IPS-NIHi11 (cell line): ENCODE measurements around the gene PARVG.

Source experiments
- DNase-seq: peaks from one replicate; pipeline ENCODE4 v3.0.0; 2012; ENCODE audit warnings: mixed read lengths, low spot score

Gene PARVG

DNA sequence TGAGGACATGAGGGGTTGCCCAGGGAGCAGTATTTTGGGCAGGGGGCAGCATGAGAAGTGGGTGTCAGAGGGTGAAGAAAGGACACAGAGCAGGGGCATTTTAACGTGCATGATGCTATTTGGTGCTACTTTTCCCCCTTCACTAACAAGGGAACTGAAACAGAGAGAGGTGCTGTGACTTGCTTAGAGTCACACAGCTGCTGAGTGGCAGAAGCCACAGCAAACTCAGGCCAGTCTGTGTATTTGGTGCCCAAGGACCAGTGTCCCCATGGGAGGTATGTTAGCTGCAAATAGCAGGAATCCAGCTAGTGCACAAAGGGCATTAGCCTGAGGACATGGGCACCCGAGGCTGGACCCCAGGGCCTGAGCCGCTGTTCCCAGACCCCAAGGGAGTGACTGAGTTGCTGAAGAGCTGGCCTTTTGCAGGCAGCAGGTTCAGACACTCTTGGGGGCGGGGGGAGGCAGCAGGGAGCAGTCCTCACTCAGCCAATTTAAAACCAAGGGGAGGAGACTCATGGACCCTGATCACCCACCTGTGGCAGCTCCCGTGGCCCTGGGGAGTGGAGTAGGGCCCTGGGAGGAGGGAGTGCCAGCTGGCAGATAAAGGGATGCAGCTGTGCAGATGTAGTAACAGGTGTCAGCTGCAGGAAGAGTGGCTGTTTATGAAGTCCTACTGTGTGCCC is 14.6 kb downstream of the PARVG start:
- DNase-seq: no peak

DNA sequence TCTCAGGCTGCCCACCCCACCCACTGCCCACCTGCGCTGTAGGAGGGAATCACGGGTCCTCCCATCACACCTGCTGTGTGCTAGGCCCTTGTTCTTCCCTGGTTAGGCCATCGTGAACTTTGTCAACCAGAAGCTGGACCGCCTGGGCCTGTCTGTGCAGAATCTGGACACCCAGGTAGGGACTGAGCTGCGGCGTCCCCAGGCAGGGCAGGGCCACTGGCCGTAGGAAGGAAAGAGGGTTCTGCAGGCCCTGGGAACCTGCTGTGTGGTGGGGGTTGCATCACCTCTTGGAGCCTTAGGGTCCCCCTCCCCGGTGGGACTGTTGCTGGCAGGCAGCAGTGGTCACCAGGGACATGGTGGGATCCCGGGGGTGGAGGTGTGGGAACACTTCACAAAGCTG is 15.5 kb downstream of the PARVG start:
- DNase-seq: no peak

DNA sequence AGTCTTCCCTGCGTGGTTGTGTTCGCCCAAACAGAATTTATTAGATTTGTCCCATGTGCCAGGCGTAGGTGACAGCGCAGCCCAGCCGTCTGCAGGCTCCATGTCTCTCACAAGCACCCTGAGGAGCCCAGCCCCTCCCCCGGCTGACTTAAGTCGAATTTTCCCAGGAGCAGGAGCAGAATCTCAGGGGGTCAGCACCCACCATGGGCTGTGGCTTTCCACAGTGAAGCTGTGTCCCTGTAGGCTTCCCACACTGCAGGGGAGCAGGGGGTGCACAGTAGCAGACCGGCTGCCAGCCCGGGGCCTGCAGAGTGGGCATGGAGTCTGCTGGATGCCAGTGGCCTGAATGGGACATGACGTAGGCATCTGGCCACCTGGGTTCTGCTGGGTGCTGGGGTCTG is 16.0 kb downstream of the PARVG start:
- DNase-seq: no peak

DNA sequence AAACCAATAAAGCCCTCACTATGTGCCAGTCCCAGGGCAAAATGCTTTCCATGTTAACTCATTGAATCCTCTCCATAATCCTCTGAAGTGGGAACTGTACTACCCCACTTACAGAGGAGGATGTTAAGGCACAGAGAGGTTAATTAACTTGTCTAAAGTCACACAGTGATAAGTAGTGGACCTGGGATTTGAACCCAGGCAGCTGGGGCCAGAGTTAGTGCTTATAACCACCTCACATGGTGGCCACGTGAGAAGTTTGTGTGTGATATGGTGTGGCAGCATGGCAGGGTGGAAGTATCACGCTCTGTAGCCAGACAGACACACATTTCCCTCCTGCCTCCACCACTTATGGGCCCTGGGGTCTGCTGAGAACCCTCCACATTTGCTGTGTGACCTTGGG is 16.5 kb downstream of the PARVG start:
- DNase-seq: no peak

DNA sequence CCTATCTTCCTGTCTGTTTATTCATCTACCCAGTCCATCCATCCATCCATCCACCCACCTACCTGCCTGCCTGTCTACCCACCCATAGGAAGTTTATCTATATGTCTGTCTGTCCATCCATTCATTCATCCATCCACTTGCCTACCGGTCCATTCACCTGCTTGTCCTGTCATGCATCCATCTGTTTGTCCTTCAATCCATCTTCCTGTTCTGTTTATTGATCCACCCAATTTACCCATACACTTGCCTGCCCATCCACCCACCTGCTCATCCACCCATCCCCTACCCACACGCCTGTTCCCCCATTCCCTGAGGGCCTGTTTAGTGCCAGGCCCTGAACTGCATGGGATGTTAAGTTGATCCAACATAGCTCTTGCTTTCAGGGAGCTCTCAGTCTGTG is 18.4 kb downstream of the PARVG start:
- DNase-seq: no peak

DNA sequence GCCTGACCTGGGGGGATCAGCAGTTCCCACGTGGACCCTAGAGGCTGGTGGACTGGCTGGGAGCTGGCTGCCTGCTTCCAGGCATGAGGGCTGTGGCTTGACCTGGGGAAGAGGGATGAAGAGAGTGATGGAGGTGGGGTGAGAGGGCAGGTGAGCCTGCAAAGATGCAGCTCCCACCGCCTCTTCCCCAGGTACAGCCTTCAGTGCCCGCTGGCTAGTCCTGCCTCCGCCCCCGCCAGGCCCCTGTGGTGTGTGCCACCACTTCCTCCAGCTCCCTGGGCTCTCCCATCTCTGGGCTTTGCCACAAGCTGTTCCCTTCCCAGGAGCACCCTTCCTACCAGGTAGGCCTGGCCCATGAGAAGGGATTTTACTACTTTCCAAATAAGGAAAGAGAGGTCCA is 19.1 kb downstream of the PARVG start:
- no peak for DNase-seq

DNA sequence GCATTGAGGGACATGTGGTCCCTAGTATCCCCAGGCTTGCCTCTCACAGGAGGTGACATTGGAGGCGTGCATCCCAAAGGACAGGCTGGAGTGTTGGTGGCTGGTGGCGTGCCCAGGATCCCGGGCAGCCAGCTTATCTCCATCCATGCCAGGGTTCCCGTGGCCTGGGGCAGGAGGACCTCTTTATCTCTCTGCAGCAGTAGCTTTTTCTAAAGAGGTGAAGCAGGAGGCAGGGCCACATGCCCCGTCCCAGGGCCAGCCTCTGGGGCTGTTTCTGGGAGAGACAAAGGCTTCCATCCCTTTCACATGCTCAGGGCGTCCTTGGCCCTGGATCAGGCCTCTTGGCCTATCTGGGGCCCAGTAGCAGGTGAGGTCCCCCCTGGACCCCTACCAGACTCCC is 19.7 kb downstream of the PARVG start:
- DNase-seq: no peak

DNA sequence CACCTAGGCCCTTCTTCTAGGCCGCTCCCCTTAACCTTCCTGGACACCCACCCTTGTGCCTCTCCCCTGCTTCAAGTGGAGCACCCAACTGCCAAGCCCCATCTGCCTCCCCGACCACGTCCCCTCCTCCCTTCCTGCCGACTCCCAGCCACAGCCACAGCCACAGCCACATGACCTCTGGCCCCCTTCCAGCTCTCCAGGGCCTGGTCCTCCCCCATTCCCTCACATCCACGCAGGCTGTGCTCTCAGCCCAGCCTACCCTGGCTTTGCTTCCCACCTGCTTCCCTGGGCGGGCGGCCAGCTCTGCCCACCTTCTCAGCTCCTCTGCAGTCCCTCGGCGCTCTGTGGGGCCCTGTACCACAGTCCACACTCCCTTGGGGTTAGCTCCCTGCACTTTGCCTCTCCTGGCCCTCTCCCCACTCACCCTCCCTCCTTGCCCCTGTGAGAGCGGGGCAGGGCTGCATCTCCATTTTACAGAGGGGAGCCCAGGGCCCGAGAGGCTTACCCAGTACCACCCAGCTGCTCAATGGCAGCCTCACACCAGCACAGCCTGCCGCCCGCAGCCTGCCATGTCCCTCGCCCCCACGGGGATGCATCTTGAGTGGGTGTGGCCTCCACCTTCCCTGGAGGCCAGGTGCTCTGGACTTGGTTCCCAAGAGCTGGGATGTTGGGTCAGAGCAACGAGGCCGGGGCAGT is 20.3 kb downstream of the PARVG start:
- no peak for DNase-seq

DNA sequence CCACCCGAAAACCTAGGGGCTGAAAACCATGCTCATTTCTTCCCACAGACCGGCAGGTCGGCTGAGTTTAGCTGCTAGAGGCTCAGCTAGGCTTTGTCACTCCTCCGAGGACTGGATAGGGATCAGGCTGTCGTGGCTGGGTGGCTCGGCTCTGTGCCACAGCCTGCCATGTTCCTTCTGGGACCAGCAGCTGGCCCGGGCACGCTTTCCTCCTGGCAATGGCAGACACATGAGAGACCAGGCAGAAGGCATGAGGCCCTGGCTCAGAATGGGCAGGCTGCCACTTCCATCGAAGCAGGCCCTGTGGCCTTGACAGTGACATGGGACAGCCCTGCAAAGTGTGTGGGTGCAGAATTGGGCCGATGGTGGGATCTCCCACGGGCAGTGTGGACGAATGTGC is 20.9 kb downstream of the PARVG start:
- DNase-seq: no peak

DNA sequence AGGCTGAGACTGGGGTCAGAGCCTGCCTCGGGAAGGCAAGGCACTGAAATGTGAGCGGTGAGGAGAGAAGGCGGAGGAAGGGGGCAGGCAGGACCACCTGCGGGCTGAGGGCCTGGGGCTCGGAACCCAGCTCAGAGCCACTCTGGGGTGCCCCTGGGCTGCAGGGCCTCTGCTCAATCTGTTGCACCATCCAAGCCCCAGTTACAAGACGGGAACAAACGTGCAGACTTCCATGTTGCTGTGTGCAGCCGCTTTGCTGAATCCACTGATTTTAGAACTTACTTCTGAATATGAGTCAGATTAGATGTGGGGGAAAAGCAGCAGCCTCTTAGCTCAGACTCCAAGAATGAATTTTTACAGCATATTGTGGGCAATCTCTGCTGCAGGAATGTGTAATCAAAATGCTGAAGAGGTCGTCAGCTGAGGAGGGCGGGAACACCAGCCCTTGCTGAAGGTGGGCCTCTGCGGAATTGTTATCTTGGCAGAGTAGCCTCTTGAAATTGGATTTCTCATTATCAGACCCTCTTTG is 21.6 kb downstream of the PARVG start:
- no peak for DNase-seq

DNA sequence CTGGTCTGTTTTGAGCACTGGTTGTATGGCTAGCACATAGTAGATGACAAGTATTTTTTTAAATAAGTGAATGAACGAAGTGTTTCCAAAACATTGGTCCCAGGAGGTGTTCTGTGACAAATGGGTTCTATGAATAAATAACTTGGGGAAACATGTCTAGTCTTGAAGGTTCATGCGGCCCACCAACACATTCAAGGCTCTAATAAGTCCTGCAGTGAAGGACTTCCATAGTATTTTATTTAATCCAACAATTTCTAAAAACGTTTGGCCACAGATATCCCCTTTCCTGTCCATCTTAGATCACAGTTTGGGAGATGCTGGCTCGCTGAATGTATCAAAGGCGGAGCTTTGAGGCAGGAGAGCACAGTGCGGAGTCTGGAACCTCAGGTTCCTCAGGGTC is 22.5 kb downstream of the PARVG start:
- no peak for DNase-seq

DNA sequence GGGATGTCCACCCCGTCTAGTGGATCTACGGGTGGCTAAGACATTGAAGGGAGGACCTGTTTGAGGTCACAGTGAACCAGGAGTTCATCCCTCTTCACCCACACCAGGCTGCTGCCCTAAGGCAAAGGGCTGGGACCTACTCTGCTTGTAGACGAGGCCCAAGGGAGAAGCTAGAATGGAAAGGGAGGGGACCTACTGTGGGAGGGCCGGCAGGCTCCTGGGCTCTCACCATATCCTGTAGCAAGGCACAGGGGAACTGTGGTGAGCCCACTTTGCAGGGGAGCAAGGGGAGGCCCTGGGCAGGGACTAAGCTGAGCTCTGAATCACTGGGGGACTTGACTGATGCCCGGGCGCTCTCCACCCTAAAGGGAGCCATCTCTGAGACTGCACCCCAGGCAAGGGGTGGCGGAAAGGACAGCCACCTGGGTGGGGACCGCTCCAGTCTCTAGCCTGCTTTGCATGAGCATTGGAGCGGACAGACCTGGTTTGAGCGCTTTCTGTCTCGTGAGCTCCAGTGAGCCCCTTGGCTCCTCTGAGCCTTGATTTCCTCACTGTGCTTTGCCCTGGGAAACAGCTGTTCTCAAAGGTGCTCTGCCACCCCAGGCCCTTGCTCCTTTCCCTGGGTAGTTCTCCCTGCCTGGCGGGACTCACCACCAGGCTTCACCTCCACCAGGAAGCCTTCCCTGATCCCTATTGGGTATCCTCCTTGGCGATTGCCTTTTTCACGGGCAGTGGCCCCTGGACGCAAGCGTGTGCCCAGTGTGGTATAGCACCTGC is 24.2 kb downstream of the PARVG start:
- DNase-seq: no peak

DNA sequence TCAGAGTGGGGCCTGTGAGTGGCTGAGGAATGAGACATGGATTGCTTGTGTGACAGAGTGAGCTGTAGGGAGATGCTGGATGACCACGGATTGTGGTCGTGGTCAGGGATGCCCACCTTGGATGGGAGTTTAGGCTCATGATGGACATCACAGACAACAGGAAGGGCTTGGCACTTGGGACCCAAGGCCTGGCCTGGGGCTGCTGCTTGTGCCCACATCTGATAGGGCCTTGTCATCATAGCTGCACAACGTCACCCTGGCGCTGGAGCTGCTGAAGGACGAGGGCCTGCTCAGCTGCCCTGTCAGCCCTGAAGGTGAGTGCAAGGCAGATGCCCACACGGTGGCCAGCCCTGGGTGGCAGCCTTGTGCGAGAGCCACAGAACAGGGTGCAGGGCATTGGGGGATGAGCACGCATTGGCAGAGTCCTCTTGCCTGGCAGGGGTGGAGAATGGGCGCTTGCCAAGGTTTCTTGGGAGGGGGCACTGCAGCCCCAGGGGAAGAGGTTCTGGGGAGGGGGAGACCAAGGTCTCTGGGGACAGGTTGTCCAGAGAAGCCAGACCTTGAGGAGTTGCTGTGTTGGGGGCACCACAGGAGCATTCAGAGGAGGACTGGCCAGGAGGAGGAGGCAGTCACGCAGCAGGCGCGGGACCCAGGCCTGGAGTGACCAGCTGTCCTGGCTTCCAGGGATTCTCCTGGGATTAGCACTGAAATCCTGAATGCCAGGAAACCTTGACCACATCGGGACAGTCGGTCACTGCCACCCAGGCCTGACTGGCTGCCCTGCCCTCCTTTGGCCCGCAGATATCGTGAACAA is 25.0 kb downstream of the PARVG start:
- DNase-seq: no peak

DNA sequence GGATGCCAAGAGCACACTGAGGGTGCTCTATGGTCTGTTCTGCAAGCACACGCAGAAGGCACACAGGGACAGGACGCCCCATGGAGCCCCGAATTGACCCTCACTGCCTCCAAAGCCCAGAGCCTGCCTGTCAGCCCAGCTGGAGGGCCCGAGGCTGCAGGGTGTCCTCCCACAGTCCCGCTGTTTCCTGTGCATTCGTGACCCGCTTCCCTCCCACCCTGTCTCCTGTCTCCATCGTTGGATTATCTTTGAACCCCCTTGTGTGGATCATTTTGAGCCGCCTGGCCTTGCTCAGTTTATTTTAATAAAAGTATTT is 25.6 kb downstream of the PARVG start:
- DNase-seq: no peak

DNA sequence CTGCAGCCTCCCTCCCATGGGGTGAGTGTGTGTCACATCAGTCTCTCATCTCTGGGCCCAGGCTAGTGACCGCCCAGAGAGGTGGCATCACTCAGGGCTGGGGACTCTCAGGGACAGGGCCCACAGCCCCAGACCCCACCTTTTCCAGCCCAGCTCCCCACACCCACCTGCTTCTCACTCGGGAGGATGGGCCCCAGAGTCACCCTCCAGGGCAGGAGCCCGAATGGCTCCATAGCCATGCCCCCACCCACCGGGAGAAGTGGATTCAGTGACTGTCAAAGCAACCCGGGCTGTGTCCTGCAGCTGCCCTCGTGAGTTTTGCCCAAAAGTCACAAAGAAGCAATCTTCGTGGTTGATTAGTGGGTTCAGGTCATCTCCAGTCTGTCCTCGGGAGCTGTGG is 26.0 kb downstream of the PARVG start:
- no peak for DNase-seq

DNA sequence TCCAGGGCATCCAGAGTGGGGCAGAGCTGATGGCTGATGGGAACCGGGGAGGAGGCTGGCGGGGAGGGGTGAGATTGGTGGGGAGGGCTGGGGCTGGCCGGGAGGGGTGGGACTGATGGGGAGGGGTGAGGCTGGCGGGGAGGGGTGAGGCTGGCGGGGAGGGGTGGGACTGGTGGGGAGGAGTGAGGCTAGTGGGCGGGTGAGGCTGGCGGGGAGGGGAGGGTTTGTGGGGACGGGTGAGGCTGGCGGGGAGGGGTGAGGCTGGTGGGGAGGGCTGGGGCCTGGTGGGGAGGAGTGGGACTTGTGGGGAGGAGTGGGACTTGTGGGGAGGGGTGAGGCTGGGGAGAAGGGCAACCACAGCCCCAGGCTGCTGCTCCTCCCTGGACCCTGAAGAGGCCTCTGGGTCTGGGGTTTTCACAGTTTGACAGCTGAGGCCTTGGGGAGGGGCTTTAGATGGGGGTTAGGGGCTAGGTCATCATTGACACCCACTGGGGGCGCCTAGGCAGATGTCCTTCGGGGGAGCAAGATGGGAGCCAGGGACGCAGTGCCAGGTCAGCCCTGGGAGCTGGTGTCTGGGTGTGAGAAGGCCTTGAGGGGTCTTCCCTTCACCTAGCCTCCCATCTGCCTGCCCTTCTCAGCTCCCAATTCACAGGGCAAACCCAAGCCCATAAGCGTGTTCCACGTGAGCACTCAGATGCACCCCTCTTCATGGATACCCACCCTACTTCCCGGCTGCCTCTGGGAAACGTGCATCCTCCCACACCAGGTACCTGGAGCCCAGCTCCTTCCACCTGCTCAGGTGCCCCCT is 26.7 kb downstream of the PARVG start:
- DNase-seq: no peak

DNA sequence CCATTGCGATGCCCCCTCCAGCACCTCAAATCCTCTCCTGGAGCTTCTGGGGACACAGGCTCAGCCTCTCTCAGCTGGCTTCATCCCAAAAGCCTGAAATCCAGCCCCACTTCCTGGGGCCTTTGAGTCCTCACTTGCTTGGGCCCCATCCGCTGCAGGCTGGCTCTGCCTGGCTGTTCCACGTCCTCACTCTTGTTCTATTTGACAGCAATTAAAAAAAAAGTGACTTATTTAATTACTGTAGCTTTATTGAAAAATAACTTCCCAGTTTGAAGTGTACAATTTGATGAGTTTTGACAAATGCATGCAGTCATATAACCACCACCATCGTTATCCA is 27.2 kb downstream of the PARVG start:
- DNase-seq: no peak

DNA sequence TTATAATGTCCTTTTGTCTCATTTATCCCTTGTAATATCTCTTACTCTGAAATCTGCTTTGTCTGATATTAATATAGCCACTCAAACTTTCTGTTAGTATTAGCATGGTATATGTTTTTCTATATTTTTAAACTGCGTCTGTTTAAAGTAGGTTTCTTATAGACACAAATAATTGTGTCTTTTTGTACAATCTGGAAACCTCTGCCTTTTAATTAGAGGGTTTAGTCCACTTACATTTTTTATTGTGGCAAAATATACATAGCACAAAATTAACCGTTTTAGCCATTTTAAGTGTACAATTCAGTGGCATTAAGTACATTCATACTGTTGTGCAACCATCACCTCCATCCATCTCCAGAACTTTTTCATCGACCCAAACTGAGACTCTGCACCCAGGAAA is 28.6 kb downstream of the PARVG start:
- DNase-seq: no peak

DNA sequence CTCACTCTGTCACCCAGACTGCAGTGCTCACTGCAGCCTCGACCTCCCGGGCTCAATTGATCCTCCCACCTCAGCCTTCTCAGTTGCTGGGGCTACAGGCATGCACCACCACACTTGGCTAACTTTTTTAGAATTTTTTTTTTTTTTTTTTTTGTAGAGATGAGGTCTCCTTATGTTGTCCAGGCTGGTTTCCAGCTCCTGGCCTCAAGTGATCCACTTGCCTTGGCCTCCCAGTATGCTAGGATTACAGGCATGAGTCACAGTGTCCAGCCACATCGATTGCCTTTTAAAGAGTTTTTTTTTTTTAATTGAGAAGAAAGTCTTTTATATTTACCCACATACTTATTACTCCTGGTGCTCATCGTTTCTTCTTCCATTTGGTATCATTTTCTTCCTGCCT is 30.0 kb downstream of the PARVG start:
- DNase-seq: no peak

DNA sequence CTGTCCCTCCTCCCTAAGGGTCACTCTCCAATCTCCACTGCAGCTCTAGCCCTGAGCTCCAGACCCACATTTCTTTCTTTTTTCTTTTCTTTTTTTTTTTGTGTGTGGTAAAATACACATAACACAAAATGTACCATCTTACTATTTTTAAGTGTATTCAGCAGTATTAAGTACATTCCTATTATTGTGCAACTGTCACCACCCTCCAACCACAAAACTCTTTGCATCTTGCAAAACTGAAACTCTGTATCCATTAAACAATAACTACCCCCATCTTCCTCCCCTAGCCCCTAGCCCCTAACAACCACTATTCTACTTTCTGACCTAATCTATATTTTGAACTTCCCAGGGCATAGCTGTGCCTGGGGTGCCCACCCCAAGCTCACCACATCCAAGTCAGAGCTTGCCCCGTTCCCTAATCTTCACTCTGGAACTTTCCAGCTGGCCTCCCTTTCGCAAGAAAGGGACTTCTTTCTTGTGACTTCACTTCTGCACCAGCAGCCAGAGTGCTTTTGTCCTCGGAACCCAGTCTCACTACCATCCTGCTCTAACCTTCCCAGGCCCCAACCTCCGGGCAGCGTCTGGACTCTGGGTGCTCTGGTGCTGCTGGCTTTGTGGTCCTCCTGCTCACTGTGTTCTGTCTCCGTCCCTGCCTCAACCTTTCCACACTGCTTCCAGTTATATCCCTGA is 30.7 kb downstream of the PARVG start:
- DNase-seq: no peak
